ENCODE results near the gene PPFIBP2.

- TF ChIP-seq CTCF (IDR thresholded peaks at IDR 0.05) (peak; percentile 75 to 93 (median 85)), EP300 (IDR thresholded peaks at IDR 0.05) (no peak)
These were observed 57.8 kb downstream of the PPFIBP2 start for GRCh38 chr11:7571640-7572000.
